ENCODE measurements around the gene ADGRG4.

GRCh38 chrX:136262812-136263315, 37.9 kb upstream of the ADGRG4 start:
- no peak for TF ChIP-seq YY1 (IDR thresholded peaks at IDR 0.05; ENCODE audit: low read depth)
- no peak for TF ChIP-seq FOSL2 (IDR thresholded peaks at IDR 0.05; ENCODE audit: borderline replicate concordance, low read depth)

Data from SK-N-SH (cell line).